HEK293T (cell line): Measurements from ENCODE around the gene CASS4.

Experiments
- BHLHE40 ChIP-seq: fragments of 450-650 bp; IDR thresholded peaks from 2 replicates; pipeline ENCODE4 v1.6.1; 2016; ENCODE audit warnings: mild to moderate bottlenecking, moderate library complexity, borderline replicate concordance
- ELF4 ChIP-seq: fragments of 450-650 bp; IDR thresholded peaks from 2 replicates; pipeline ENCODE4 v1.6.1; 2017; ENCODE audit warnings: antibody characterized with exemption
- FOXA1 ChIP-seq: fragments of 450-650 bp; IDR thresholded peaks from 2 replicates; pipeline ENCODE4 v1.6.1; 2016; ENCODE audit warnings: mild to moderate bottlenecking
- FOXK2 ChIP-seq: fragments of 450-650 bp; IDR thresholded peaks from 2 replicates; pipeline ENCODE4 v1.6.1; 2016; ENCODE audit warnings: mild to moderate bottlenecking
- FOXM1 ChIP-seq: fragments of 450-650 bp; IDR thresholded peaks from 2 replicates; pipeline ENCODE4 v1.6.1; 2017; ENCODE audit warnings: mild to moderate bottlenecking, borderline replicate concordance
- L3MBTL2 ChIP-seq: fragments of 450-650 bp; conservative IDR thresholded peaks from 2 replicates; pipeline ENCODE4 v1.6.1; 2016; ENCODE audit warnings: mild to moderate bottlenecking
- SP1 ChIP-seq: fragments of 450-650 bp; IDR thresholded peaks from 2 replicates; pipeline ENCODE4 v1.6.1; 2017
- TARDBP ChIP-seq: fragments of 450-650 bp; IDR thresholded peaks from 2 replicates; pipeline ENCODE4 v1.6.1; 2016
- ZNF384 ChIP-seq: fragments of 450-650 bp; IDR thresholded peaks from 2 replicates; pipeline ENCODE4 v1.6.1; 2016

- TF ChIP-seq FOXM1 (no peak), TARDBP (no peak), FOXA1 (no peak), SP1 (no peak), BHLHE40 (no peak), L3MBTL2 (no peak), ELF4 (no peak), ZNF384 (no peak), FOXK2 (no peak)
These were observed 8.0 kb downstream of the CASS4 start for GRCh38 chr20:56420028-56420427.
